Measurements from ENCODE around the gene CARD10. TPM values are rescaled to one million over a fixed set of nuclear protein-coding genes. Genes with fewer than 3 reads are reported as not detected.

The CARD10 gene
- polyA plus RNA-seq, 1 donor (not counting 4 experiments of a cell fraction or from before 2014, with no cell fraction given) = 32.2 TPM

DNA sequence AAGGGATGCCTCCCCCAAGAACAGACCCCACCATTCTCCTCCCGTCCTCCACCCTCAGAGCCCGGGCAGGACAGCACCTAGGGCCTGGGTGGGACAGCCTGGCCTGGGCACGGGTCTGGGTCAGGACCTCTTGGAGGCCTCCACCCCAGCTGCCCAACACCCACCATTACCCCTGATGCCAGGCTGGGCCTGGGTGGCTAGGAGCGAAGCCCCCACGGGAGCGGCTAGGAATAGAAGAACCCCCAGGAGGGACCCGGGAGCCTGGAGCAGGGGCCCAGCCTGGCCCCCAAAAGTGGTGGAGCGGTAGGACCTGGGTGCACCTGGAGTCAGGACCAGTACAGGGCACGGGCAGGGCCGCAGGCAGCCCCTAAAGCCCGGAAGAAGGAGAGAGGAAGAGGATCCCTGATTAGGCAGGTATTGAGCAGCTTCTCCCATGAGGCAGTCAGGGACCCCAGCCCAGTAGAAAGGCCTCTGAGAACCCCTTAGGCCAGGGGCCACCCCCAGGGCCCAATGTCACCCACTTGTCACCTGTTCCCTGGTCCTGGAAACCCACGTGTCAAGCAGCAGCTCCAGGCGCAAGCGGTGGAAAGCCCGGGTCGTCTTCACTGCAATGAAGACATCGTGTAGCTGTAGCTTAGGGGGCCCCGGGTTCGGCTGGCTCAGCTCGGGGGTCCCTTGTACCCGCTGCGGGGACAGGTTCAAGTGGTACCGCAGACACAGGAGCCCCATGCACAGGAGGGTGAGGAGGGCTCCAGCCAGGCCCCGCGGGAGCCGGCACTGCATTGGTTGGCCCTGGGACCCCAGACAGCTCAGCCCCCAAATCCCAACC lies 33.6 kb downstream of the CARD10 start:
- Histone ChIP-seq H3K36me3 (ENCODE audit: control insufficient read depth in 2 of 2, extremely low read depth in 1 of 2, insufficient read depth in 2 of 2, low read length in 2 of 2) (peaks cover 16 to 24% of the 10 kb centered on the region in 2 experiments), H3K4me1 (ENCODE audit: control insufficient read depth, extremely low read depth, insufficient read depth, low read length) (peaks cover 5% of the 10 kb centered on the region), H3K9ac (ENCODE audit: control insufficient read depth, extremely low read depth, insufficient read depth, low read length) (no peak overlapping the region), H4K20me1 (ENCODE audit: control insufficient read depth, extremely low read depth, insufficient read depth, low read length) (peaks cover 15% of the 10 kb centered on the region), H3K27me3 (ENCODE audit: control insufficient read depth, extremely low read depth, insufficient read depth, low read length) (no peaks in the 10 kb centered on the region), H3K27ac (ENCODE audit: control insufficient read depth, insufficient read depth, low read length) (no peak overlapping the region), H3K79me2 (ENCODE audit: control insufficient read depth, insufficient read depth, low read length) (no peaks in the 10 kb centered on the region), H3K9me1 (ENCODE audit: control insufficient read depth, extremely low read depth, insufficient read depth, low read length) (no peaks in the 10 kb centered on the region), H3K4me2 (ENCODE audit: control insufficient read depth, extremely low read depth, insufficient read depth, low read depth, low read length) (no peak overlapping the region), H2AFZ (ENCODE audit: control insufficient read depth, low read length) (no peak overlapping the region), H3K4me3 (ENCODE audit: control insufficient read depth in 2 of 3, extremely low read depth in 1 of 3, insufficient read depth in 2 of 3, low read depth in 1 of 3, low read length in 3 of 3) (no peak overlapping the region), H3K9me3 (ENCODE audit: control insufficient read depth, low read depth, low read length) (no peaks in the 10 kb centered on the region)
- FAIRE-seq (no peak), DNase-seq (ENCODE audit: low read depth, low spot score) (no peak)
- TF ChIP-seq EZH2 (IDR thresholded peaks at IDR 0.05; ENCODE audit: low read length) (no peak), CTCF (optimal IDR thresholded peaks at IDR 0.05 in 1 of 3, IDR thresholded peaks at IDR 0.05 in 1 of 3, conservative IDR thresholded peaks at IDR 0.05 in 1 of 3; ENCODE audit: extremely low read depth in 1 of 3, insufficient read depth in 2 of 3, low read length in 3 of 3) (no peak)
- dilution Hi-C loops (cut with MboI; ENCODE audit: extremely low pct_ligation_motif_present, low sequenced_read_pairs) = no loop called here

DNA sequence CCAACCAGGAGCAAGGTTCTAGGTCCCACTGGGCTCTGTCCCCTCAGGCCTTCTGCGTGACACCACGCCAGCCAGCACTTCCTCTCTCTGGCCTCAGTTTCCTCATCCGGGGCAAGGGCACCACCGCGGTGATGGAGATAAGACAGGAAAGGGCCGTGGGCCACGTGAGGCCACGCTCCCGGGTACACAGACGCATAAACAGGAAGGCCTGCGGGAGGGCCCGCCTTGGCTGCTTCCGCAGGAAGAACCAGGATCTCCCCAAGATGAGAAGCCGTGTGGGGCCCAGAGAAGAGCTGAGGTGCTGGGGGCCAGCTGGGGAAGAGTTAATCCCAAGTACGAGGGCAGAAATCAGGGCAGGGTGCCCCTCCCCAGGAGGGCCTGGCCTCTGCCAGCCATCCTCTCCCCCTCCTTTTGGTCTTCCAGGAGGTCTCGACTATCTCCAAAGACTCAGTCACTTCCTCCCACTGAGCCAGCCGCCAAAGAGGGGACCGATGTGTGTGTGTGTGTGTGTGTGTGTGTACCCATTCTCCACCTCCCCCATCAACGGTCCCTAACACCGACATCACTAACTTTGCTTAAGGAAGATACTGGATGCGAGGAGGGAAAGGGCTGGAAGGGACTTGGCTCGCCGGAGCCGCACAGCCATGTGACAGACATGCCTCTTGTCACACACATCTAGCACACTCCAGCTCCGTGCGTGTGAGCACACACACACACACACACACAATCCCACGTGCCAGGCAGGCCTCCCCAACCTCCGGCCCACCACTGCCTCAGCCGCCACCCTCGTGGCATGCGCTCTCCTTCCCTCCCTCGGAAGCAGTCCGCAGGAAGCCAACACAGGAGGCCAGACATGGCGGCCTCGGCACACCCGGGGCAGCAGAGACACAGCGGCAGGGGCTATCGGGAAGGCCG lies 34.5 kb downstream of the CARD10 start:
- dilution Hi-C loops (cut with MboI; ENCODE audit: extremely low pct_ligation_motif_present, low sequenced_read_pairs) = no loop called here
- TF ChIP-seq CTCF (optimal IDR thresholded peaks at IDR 0.05 in 1 of 3, IDR thresholded peaks at IDR 0.05 in 1 of 3, conservative IDR thresholded peaks at IDR 0.05 in 1 of 3; ENCODE audit: extremely low read depth in 1 of 3, insufficient read depth in 2 of 3, low read length in 3 of 3) (no peak), EZH2 (IDR thresholded peaks at IDR 0.05; ENCODE audit: low read length) (no peak)

More for the DNA sequence above, 34.5 kb downstream of the CARD10 start:
- Histone ChIP-seq H3K4me1 (ENCODE audit: control insufficient read depth, extremely low read depth, insufficient read depth, low read length) (peaks cover 5% of the 10 kb centered on the region), H3K4me3 (ENCODE audit: control insufficient read depth in 2 of 3, extremely low read depth in 1 of 3, insufficient read depth in 2 of 3, low read depth in 1 of 3, low read length in 3 of 3) (no peak overlapping the region), H3K36me3 (ENCODE audit: control insufficient read depth in 2 of 2, extremely low read depth in 1 of 2, insufficient read depth in 2 of 2, low read length in 2 of 2) (peaks cover 10 to 23% of the 10 kb centered on the region in 2 experiments), H3K9me3 (ENCODE audit: control insufficient read depth, low read depth, low read length) (no peaks in the 10 kb centered on the region), H2AFZ (ENCODE audit: control insufficient read depth, low read length) (no peak overlapping the region), H3K9ac (ENCODE audit: control insufficient read depth, extremely low read depth, insufficient read depth, low read length) (no peak overlapping the region), H4K20me1 (ENCODE audit: control insufficient read depth, extremely low read depth, insufficient read depth, low read length) (peaks cover 15% of the 10 kb centered on the region), H3K9me1 (ENCODE audit: control insufficient read depth, extremely low read depth, insufficient read depth, low read length) (no peaks in the 10 kb centered on the region), H3K79me2 (ENCODE audit: control insufficient read depth, insufficient read depth, low read length) (no peaks in the 10 kb centered on the region), H3K4me2 (ENCODE audit: control insufficient read depth, extremely low read depth, insufficient read depth, low read depth, low read length) (no peak overlapping the region), H3K27ac (ENCODE audit: control insufficient read depth, insufficient read depth, low read length) (no peak overlapping the region), H3K27me3 (ENCODE audit: control insufficient read depth, extremely low read depth, insufficient read depth, low read length) (no peaks in the 10 kb centered on the region)
- FAIRE-seq (no peak), DNase-seq (ENCODE audit: low read depth, low spot score) (no peak)

All from keratinocyte (primary cell).